Jurkat, Clone E6-1 (cell line): ENCODE data around the gene PRKAR1B.
A peak's percentile ranks its signal among the peaks of the same experiment; 100 is the strongest.
"Not testable (repeated sequence)": the region's sequence is repeated elsewhere in the genome, so short reads cannot be mapped to it uniquely, and the experiment has no call there.

ENCODE experiments used
- DNase-seq: peaks from one replicate; pipeline ENCODE4 v3.0.0-alpha.2; 2011; ENCODE audit warnings: low read depth, low spot score
- H3K4me3 ChIP-seq: 2 replicates; pipeline ENCODE4 v1.5.1; 2011; ENCODE audit warnings: mild to moderate bottlenecking, low read length, control low read depth, moderate library complexity

PRKAR1B gene

DNA sequence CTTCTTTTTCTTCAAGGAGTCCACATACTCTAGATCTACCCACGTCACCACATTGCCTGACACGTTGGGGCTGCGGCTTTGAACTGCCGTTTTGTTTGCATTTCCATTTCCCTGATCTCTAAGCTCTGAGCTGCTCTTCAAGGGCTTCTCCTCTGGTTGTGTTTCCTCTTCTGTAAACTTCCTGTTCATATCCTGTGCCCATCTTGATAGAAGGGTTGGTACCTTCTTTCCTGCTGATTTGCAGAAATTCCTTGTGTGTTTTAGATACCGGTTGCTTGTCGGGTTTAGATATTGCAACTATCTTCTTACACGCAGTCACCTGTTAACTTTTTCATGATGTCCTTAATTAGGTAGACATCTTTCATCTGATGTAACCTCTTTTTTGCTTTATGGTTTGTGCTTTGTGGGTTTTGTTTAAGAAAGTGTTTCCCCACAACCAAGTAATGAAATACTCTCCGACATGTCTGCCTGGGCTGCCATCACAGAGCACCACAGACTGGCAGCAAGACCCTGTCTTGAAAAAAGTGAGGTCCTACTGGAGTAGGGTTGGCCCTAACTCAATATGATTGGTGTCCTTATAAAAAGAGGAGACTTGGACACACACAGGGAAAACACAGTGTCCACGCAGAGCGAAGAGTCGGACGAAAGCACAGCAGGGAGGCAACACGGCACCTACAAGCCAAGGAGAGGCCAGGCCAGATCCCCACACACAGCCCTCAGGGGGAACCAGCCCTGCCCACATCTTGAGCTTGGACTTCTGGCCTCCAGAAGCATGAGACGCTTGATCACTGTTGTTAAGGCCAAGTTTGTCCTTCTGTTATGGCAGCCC lies 108.3 kb downstream of the PRKAR1B start:
- DNase-seq = peak; percentile 97
- peak overlapping the region; percentile 32 for H3K4me3 ChIP-seq

DNA sequence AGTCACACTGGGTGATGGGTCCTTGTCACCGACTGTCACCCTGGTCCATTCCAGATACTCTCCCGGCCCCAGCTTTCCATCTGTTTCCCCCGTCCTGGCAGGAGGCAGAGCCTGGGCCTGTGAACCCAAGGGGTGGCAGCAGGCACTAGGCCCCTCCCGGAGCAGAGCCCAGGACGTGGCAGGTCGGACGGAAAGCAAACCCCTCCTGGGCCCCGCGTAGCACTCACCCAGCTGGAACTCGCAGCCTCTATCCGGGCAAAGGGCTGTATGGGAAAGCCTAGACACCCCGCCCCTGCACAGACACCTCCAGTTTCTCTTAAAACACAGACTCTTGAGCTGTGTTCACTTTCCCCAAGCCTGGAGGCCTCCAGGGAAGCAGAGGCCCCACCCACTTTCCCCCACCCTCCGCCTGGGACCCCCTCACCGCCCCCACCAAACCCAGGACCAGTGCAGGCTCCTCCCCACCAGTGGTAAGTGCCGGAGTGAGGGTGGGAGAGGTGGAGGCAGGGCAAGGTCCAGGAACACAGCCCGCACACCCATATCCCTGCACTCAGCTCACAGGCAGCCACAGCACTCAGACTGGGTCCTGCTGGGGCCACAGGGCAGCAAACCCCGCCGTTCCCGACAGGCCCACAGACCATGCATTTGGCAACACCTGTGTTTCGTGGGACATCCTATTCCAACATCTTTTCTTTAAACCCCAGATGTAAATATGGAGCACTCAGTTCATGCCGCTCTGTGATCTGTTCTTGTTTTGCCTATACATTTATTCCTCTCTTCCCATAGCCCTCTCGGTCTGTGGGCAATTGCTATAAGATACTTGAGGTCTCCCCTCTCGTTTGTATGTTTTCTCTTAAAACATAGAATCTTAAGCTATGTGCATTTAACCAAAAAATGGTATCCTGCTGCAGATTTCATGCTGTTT lies 109.2 kb downstream of the PRKAR1B start:
- DNase-seq = no peak
- H3K4me3 ChIP-seq = peak overlapping the region; percentile 32

DNA sequence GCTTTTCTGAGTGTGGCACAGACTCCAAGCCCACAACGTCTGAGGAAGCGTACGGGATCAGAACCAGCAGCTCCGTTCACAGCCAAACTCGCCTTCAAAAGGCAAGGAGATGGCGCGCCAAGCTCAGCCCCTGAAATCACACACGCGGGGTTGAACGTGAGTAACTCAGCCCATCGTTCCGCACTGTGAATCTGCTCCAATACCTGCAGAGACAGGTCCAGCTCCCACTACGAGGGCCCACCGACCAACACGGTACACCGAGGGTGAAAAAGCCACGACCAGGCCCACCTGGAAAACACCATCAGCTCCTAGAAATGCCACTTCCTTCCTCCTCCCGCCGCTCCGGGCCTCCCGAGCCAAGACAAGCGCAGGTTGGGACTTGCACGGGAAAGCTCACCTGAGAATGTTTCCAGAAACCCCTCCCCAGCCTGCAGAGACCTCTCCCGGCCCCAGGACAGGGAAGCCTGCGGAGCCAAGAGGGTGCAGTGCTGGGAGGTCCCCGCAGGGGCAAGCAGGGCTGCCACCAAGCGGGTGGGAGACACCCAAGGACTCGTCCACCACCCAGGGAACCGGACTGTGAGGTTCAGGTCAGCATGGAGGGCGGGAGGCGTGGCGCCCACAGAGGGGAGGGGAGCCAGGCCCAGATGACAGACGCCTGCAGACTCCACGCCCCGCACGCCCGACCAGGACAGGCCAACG lies 113.5 kb downstream of the PRKAR1B start:
- H3K4me3 ChIP-seq = no peak overlapping the region

DNA sequence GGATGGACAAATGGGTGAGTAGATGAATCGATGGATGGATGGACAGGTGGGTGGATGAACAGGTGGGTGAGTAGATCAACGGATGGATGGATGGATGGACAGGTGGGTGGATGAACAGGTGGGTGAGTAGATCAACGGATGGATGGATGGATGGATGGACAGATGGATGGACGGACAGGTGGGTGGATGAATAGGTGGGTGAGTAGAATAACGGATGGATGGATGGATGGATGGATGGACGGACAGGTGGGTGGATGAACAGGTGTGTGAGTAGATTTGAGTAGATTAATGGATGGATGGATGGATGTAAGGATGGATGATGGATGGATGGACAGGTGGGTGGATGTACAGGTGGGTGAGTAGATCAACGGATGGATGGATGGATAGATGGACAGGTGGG lies 115.2 kb downstream of the PRKAR1B start:
- H3K4me3 ChIP-seq, DNase-seq: not testable (repeated sequence)

More for the DNA sequence above, 113.5 kb downstream of the PRKAR1B start:
- DNase-seq = no peak

GRCh38 chr7:611281-611810 lies 115.7 kb downstream of the PRKAR1B start:
- DNase-seq = no peak
- no peak overlapping the region for H3K4me3 ChIP-seq

- no peak overlapping the region for H3K4me3 ChIP-seq
- DNase-seq = no peak
Observed at GRCh38 chr7:610531-611280, 116.4 kb downstream of the PRKAR1B start.

GRCh38 chr7:610141-610530 lies 116.9 kb downstream of the PRKAR1B start:
- DNase-seq = no peak
- H3K4me3 ChIP-seq = no peak overlapping the region

GRCh38 chr7:609365-609764 lies 117.7 kb downstream of the PRKAR1B start:
- no peak overlapping the region for H3K4me3 ChIP-seq
- no peak for DNase-seq

GRCh38 chr7:608954-609353 lies 118.1 kb downstream of the PRKAR1B start:
- no peak for DNase-seq
- H3K4me3 ChIP-seq = no peak overlapping the region

- no peak overlapping the region for H3K4me3 ChIP-seq
- no peak for DNase-seq
Observed at GRCh38 chr7:608361-608760, 118.7 kb downstream of the PRKAR1B start.

DNA sequence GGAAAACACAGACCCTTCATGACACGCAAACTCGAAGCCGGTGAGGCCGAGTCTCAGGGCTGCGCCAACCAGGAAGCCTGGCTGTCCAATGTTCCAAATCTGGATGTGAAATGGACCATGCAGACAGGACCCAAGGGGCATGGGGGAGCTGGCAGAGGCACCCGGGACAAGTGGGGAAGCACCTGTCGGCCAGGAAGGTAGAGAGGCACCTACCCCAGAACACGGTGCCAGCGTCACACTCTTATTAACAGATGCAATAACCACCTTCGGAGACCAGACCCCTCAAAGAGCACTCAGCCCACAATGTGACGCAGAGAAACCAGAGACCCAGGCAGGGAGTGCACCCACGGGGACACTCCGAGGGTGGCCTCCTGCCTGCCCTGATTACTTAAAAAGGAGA lies 119.1 kb downstream of the PRKAR1B start:
- no peak overlapping the region for H3K4me3 ChIP-seq
- no peak for DNase-seq

- H3K4me3 ChIP-seq = no peak overlapping the region
Observed at GRCh38 chr7:605661-606450, 121.2 kb downstream of the PRKAR1B start.

GRCh38 chr7:604884-605531 lies 122.1 kb downstream of the PRKAR1B start:
- H3K4me3 ChIP-seq = peak overlapping the region; percentile 70
- DNase-seq = no peak

More at GRCh38 chr7:605661-606450, 121.2 kb downstream of the PRKAR1B start:
- no peak for DNase-seq

- H3K4me3 ChIP-seq = peak overlapping the region; percentile 70
- peak; percentile 81 for DNase-seq
Observed at GRCh38 chr7:604001-604883, 122.8 kb downstream of the PRKAR1B start.

GRCh38 chr7:603152-603951 lies 123.7 kb downstream of the PRKAR1B start:
- no peak overlapping the region for H3K4me3 ChIP-seq
- no peak for DNase-seq
